Anterior cingulate cortex (tissue), 58 donors: Measurements from ENCODE around the gene DDA1.
A peak's percentile ranks its signal among the peaks of the same experiment; 100 is the strongest.

Experiments
- DNase-seq, 58 donors: peaks; one replicate each; lab custom pipeline; 2025; lab: John Stamatoyannopoulos, UW

The DDA1 gene

GRCh38 chr19:17327654-17328516 is 18.5 kb downstream of the DDA1 start:
- no peak for DNase-seq

DNA sequence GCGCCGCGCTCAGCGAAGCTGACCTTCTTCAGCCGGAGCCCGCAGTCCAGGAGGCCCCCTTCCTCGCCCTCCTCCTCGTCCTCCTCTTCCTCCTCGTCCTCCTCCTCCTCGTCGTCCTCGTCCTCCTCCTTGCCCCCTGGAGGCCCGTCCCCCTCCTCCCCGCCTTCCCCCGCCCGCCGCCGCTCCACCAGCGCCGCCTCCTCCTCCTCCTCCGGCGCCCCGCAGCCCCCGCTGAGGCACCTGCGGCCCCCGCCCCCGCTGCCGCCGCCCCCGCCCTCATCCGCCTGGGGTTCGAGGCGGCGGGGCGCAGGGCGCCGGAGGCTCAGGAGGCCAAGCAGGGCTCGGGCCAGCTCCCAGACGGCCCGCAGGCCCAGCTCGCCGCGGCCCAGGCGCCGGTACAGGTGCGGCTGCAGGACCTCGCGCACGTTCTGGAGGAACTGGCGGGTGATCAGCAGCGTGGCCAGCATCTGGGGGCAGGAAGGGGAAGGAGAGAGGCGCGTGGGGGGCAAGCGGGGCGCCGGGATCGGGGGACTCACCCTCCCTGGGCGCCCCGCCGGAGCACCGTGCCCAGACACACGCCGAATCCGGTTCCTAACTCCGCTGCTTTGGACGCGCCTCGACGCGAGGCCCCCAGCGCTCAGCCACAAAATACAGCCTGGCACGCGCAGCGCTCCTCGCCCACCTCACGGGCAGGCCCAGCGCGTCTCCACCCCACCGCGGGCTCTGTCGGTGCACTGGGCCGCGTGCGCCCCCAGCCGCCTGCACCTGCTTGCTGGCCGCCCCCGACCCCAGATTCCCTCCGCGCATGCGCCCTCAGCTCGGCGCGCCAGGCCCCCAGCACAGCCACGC is 19.4 kb downstream of the DDA1 start:
- no peak for DNase-seq

GRCh38 chr19:17329366-17330261 is 20.3 kb downstream of the DDA1 start:
- DNase-seq, result no peak

DNA sequence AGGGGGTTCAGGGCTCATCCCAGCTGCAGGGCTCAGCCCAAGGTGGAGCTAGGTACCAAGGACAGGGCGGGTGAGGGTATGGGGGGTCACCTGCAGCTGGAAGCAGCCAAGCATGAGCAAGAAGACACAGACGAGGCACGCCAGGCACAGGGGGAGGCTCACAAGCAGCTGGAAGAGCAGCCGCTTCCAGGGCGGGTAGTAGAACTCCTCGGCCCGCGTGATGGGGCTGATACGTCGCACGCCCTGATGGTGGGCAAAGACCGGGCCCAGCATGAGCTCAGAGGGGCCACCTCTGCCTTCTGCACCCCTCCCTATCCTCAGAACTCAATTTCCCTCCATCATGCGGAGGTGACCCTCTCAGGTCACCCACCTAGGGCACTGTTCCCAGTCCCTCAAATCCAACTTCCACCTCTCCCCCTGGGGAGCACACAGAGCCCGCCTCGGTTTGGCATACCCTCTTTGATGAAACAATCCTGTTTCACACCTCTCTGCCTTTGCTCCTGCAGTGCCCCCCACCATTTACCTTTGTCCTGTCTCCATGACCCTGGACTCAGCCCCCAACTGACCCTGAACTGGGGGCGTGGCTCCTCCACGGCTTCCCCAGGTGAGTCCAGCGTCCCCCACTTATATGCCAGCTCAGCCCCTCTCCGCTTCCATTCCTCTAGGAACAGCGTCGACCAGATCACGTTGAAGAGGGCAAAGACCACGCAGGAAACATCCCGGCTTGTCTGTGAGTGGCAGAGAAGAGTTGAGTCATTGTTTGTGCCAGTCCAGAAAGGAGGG is 21.1 kb downstream of the DDA1 start:
- DNase-seq, result no peak

DNA sequence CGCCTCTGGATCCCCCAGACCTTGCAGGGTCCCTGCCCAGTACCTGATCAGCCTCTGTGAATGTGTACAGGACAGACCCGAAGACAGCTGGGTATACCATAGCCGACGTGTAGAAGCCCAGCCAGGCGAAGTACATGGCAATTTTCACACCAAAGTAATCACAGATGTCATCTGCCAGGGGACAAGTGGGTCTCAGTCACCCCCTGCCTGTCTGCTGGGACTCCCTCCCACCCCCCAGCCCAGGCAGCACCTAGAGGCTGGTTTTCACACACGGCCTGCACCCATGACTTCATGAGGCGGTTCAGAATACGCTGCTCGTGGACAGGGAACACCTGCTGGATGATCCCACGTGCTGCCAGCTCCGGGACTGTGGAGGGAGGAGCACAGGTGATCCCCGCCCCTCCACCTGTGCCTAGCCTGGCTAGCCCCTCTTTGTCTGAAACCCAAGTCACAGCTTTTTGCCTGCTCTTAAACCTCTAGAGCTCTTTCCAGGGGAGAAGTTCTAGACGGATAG is 21.7 kb downstream of the DDA1 start:
- DNase-seq, result no peak

- no peak for DNase-seq
These were observed 23.0 kb downstream of the DDA1 start for GRCh38 chr19:17332360-17332676.

- DNase-seq, result peak in 30 of 58 donors; percentile 11 to 69 (median 42)
These were observed 23.6 kb downstream of the DDA1 start for GRCh38 chr19:17332677-17333581.

GRCh38 chr19:17333611-17334413 is 24.4 kb downstream of the DDA1 start:
- DNase-seq, result peak in 18 of 58 donors; percentile 14 to 49 (median 30)

- DNase-seq, result peak; percentile 68 to 98 (median 92)
These were observed 25.3 kb downstream of the DDA1 start, which contains the start of gene ANO8 for GRCh38 chr19:17334414-17335409. Gene ANO8 (minus strand): TSS chr19:17334855. CDS start chr19:17334670, 185 bp downstream.

- no peak for DNase-seq
These were observed 26.2 kb downstream of the DDA1 start for GRCh38 chr19:17335575-17335974.

DNA sequence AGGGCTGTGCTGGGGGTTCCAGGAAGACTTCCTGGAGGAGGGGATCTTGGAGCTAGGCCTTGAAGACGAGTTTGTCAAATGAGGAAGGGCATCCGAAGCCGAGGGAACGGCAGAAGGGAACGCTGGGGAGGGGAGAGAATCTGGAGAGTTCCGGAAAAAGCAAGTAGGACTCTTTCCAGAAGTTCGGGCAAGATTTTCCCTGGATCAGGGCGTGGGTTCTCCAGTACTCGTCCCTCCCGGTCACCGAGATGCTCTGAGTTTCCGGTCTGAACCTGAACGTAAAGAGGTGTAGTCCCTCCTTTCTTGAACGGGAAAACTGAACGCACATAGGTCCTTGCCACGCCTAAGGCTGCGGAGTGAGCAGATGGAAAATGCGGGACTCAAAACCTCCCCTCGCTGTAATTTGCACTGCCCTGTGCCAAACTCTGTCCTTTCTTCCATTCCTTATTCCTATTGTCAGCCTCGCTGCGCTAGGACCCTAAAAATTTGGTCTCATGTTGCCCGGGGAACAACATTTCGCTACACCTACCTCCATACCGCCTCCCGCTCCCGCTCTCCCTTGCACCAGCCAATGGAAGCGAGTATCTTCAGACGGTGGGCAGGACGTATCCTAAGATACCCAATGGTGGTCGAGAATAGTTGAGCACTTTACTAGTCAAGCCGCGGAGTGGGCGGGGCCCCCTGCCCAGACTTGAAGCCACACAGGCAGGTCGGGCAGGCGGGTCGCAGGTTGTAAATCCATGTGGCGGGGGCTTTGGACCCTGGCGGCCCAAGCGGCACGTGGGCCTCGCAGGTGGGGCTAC is 27.7 kb downstream of the DDA1 start, which contains the start of gene GTPBP3:
Gene GTPBP3 (plus strand): TSS at position 682 of the 803 bp plus-strand sequence. CDS start 59 bp downstream, at position 741.
- peak; percentile 68 to 99 (median 94) for DNase-seq

GRCh38 chr19:17337675-17338432 is 28.5 kb downstream of the DDA1 start:
- DNase-seq, result no peak

DNA sequence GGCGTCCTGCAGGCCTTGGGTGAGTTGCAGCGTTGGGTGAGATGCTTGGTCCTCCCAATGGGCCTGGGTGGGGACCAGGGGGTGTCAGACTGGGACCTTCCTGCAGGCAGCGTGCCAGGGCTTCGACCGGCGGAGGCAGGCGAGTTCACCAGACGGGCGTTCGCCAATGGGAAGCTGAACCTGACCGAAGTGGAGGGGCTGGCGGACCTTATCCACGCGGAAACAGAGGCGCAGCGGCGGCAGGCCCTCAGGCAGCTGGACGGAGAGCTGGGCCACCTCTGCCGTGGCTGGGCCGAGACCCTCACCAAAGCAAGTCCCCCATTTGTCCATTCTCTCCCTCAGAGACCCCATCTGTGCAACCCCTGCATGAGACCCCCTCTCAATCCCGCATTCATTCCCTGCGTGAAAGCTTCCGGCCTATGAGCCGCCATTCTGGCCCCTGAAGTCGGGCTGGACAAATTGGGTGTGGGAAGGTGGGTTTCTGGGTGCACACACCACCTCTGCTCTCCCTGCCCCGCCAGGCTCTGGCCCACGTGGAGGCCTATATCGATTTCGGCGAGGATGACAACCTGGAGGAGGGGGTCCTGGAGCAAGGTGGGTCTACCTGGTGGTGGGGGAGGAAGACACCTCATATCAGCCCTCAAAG is 29.2 kb downstream of the DDA1 start:
- peak in 1 of 58 donors; percentile 23 for DNase-seq
